HL-60 (cell line): ENCODE data around the gene CYGB.

Experiments
- CTCF ChIP-seq: IDR thresholded peaks from one replicate; pipeline ENCODE4 v1.5.1; 2011; ENCODE audit warnings: low read length, control low read depth, inconsistent platforms; ENCODE audit not compliant: insufficient read depth
- SPI1 ChIP-seq: IDR thresholded peaks from 2 replicates; pipeline ENCODE4 v1.6.1; 2012; ENCODE audit warnings: low read depth, mild to moderate bottlenecking, borderline replicate concordance
- TF ChIP-seq, protein P1 (sequence below): IDR thresholded peaks from 2 replicates; pipeline ENCODE4 v1.6.1; 2012; ENCODE audit warnings: low read depth; ENCODE audit not compliant: insufficient replicate concordance

- TF ChIP-seq CTCF (no peak), SPI1 (no peak)
- TF ChIP-seq, protein P1, sequence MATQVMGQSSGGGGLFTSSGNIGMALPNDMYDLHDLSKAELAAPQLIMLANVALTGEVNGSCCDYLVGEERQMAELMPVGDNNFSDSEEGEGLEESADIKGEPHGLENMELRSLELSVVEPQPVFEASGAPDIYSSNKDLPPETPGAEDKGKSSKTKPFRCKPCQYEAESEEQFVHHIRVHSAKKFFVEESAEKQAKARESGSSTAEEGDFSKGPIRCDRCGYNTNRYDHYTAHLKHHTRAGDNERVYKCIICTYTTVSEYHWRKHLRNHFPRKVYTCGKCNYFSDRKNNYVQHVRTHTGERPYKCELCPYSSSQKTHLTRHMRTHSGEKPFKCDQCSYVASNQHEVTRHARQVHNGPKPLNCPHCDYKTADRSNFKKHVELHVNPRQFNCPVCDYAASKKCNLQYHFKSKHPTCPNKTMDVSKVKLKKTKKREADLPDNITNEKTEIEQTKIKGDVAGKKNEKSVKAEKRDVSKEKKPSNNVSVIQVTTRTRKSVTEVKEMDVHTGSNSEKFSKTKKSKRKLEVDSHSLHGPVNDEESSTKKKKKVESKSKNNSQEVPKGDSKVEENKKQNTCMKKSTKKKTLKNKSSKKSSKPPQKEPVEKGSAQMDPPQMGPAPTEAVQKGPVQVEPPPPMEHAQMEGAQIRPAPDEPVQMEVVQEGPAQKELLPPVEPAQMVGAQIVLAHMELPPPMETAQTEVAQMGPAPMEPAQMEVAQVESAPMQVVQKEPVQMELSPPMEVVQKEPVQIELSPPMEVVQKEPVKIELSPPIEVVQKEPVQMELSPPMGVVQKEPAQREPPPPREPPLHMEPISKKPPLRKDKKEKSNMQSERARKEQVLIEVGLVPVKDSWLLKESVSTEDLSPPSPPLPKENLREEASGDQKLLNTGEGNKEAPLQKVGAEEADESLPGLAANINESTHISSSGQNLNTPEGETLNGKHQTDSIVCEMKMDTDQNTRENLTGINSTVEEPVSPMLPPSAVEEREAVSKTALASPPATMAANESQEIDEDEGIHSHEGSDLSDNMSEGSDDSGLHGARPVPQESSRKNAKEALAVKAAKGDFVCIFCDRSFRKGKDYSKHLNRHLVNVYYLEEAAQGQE = no peak
These were observed 15.8 kb upstream of the CYGB start for GRCh38 chr17:76553178-76553908.
